OCI-LY1 (cell line): ENCODE data around the gene HBE1.

Experiments used
- CTCF ChIP-seq: fragments of 200-600 bp; sonication (generic), shearing (Covaris generic); IDR thresholded peaks from 2 replicates; pipeline ENCODE4 v1.5.1; 2017; ENCODE audit warnings: mild to moderate bottlenecking, antibody characterized with exemption, low read length, moderate library complexity, mixed read lengths
- EZH2 ChIP-seq: fragments of 200-600 bp; sonication (generic), shearing (Covaris generic); IDR thresholded peaks from 2 replicates; pipeline ENCODE4 v1.8.0; 2017; ENCODE audit warnings: borderline replicate concordance, mixed run types, mild to moderate bottlenecking, antibody characterized with exemption, low read length, moderate library complexity, mixed read lengths

- TF ChIP-seq CTCF = no peak
- TF ChIP-seq EZH2 = no peak
Observed at GRCh38 chr11:5276697-5277096, 7.0 kb upstream of the HBE1 start.
